ENCODE measurements around the gene SIRPA. TPM values are rescaled to one million over a fixed set of nuclear protein-coding genes. Genes with fewer than 3 reads are reported as not detected.

The SIRPA gene
- total RNA-seq, 1 donor from 2014 or later = 35.5 TPM

GRCh38 chr20:1855109-1855508 is 40.1 kb upstream of the SIRPA start:
- Mint-ChIP-seq H3K4me3 (ENCODE audit: unreplicated experiment) (no peak overlapping the region), H3K27ac (ENCODE audit: unreplicated experiment) (no peak overlapping the region), H3K4me1 (ENCODE audit: low read depth, unreplicated experiment) (peaks cover 10% of the 10 kb centered on the region), H3K27me3 (ENCODE audit: low read depth, unreplicated experiment) (peaks cover 9% of the 10 kb centered on the region), H3K36me3 (ENCODE audit: low read depth, unreplicated experiment) (no peaks in the 10 kb centered on the region), H3K9me3 (ENCODE audit: unreplicated experiment) (no peaks in the 10 kb centered on the region)
- Histone ChIP-seq H3K27me3 (ENCODE audit: insufficient read depth, low read length) (peaks cover 7% of the 10 kb centered on the region), H3K4me3 (ENCODE audit: insufficient read depth, low read depth, low read length) (no peak overlapping the region), H3K27ac (ENCODE audit: low read depth, low read length) (no peak overlapping the region), H3K9ac (ENCODE audit: low read length) (no peak overlapping the region), H3K79me2 (ENCODE audit: insufficient read depth, low read length) (no peaks in the 10 kb centered on the region), H3K4me1 (ENCODE audit: insufficient read depth, low read length) (peaks cover 3% of the 10 kb centered on the region), H3K9me3 (ENCODE audit: insufficient read depth, low read depth, low read length) (no peaks in the 10 kb centered on the region), H3K4me2 (ENCODE audit: low read length) (no peak overlapping the region), H3K36me3 (ENCODE audit: insufficient read depth, low read length) (no peaks in the 10 kb centered on the region), H4K20me1 (ENCODE audit: insufficient read depth, low read length) (no peaks in the 10 kb centered on the region), H2AFZ (ENCODE audit: low read depth, low read length) (no peak overlapping the region)
- TF ChIP-seq CTCF (IDR thresholded peaks at IDR 0.05; ENCODE audit: insufficient read depth, low read depth, low read length) (no peak), EZH2 (IDR thresholded peaks at IDR 0.05; ENCODE audit: insufficient read depth, low read length) (no peak)
- FAIRE-seq (no peak), DNase-seq (ENCODE audit: low read depth) (no peak)

DNA sequence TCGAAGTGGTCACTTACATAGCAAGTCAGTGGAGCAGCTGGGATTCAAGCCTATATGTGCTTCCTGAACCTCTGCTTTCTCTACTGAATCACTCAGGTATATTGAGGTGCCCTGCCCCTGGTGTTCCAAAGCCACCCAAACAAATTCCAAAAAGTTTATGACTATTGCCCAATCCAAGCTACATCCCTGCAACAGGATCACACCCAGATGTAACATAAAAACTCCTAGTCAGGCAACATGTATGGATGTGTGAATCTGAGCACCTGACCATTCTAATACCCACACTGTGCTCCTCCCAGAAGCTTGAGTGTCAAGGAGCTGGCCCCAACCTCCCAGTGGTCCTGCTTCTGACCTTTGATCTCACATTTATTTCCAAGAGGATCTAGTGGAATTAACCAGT is 39.5 kb upstream of the SIRPA start:
- no peaks in the 10 kb centered on the region for H3K79me2 ChIP-seq (ENCODE audit: insufficient read depth, low read length)
- H3K9me3 ChIP-seq (ENCODE audit: insufficient read depth, low read depth, low read length) = no peaks in the 10 kb centered on the region
- no peak overlapping the region for H3K4me2 ChIP-seq (ENCODE audit: low read length)
- no peak overlapping the region for H3K4me3 ChIP-seq (ENCODE audit: insufficient read depth, low read depth, low read length)
- peaks cover 16% of the 10 kb centered on the region for H3K4me1 Mint-ChIP-seq (ENCODE audit: low read depth, unreplicated experiment)
- H4K20me1 ChIP-seq (ENCODE audit: insufficient read depth, low read length) = no peaks in the 10 kb centered on the region
- peaks cover 9% of the 10 kb centered on the region for H3K27me3 Mint-ChIP-seq (ENCODE audit: low read depth, unreplicated experiment)
- FAIRE-seq (no peak), DNase-seq (ENCODE audit: low read depth) (no peak)
- no peak for TF ChIP-seq EZH2 (IDR thresholded peaks at IDR 0.05; ENCODE audit: insufficient read depth, low read length)
- TF ChIP-seq CTCF (IDR thresholded peaks at IDR 0.05; ENCODE audit: insufficient read depth, low read depth, low read length) = no peak
- H2AFZ ChIP-seq (ENCODE audit: low read depth, low read length) = no peak overlapping the region
- H3K9me3 Mint-ChIP-seq (ENCODE audit: unreplicated experiment) = peaks cover 2% of the 10 kb centered on the region
- no peak overlapping the region for H3K27ac ChIP-seq (ENCODE audit: low read depth, low read length)
- no peaks in the 10 kb centered on the region for H3K36me3 Mint-ChIP-seq (ENCODE audit: low read depth, unreplicated experiment)
- H3K36me3 ChIP-seq (ENCODE audit: insufficient read depth, low read length) = no peaks in the 10 kb centered on the region
- no peak overlapping the region for H3K27ac Mint-ChIP-seq (ENCODE audit: unreplicated experiment)
- no peak overlapping the region for H3K9ac ChIP-seq (ENCODE audit: low read length)
- H3K4me3 Mint-ChIP-seq (ENCODE audit: unreplicated experiment) = no peak overlapping the region
- peaks cover 9% of the 10 kb centered on the region for H3K4me1 ChIP-seq (ENCODE audit: insufficient read depth, low read length)
- peaks cover 7% of the 10 kb centered on the region for H3K27me3 ChIP-seq (ENCODE audit: insufficient read depth, low read length)

GRCh38 chr20:1856424-1856823 is 38.8 kb upstream of the SIRPA start:
- Histone ChIP-seq H3K36me3 (ENCODE audit: insufficient read depth, low read length) (no peaks in the 10 kb centered on the region), H4K20me1 (ENCODE audit: insufficient read depth, low read length) (no peaks in the 10 kb centered on the region), H3K4me2 (ENCODE audit: low read length) (no peak overlapping the region), H3K79me2 (ENCODE audit: insufficient read depth, low read length) (no peaks in the 10 kb centered on the region), H3K4me1 (ENCODE audit: insufficient read depth, low read length) (peaks cover 14% of the 10 kb centered on the region), H2AFZ (ENCODE audit: low read depth, low read length) (no peak overlapping the region), H3K4me3 (ENCODE audit: insufficient read depth, low read depth, low read length) (no peak overlapping the region), H3K27me3 (ENCODE audit: insufficient read depth, low read length) (peaks cover 4% of the 10 kb centered on the region), H3K9ac (ENCODE audit: low read length) (no peak overlapping the region), H3K27ac (ENCODE audit: low read depth, low read length) (no peak overlapping the region), H3K9me3 (ENCODE audit: insufficient read depth, low read depth, low read length) (no peaks in the 10 kb centered on the region)
- no peak for TF ChIP-seq EZH2 (IDR thresholded peaks at IDR 0.05; ENCODE audit: insufficient read depth, low read length)
- TF ChIP-seq CTCF (IDR thresholded peaks at IDR 0.05; ENCODE audit: insufficient read depth, low read depth, low read length) = no peak
- Mint-ChIP-seq H3K27me3 (ENCODE audit: low read depth, unreplicated experiment) (peaks cover 7% of the 10 kb centered on the region), H3K4me1 (ENCODE audit: low read depth, unreplicated experiment) (peaks cover 21% of the 10 kb centered on the region), H3K36me3 (ENCODE audit: low read depth, unreplicated experiment) (no peaks in the 10 kb centered on the region), H3K4me3 (ENCODE audit: unreplicated experiment) (no peak overlapping the region), H3K27ac (ENCODE audit: unreplicated experiment) (peak overlapping the region; percentile 8), H3K9me3 (ENCODE audit: unreplicated experiment) (peaks cover 4% of the 10 kb centered on the region)
- no peak for FAIRE-seq
- no peak for DNase-seq (ENCODE audit: low read depth)
